ENCODE measurements around the gene CUEDC2. TPM values are rescaled to one million over a fixed set of nuclear protein-coding genes. Genes with fewer than 3 reads are reported as not detected.

The CUEDC2 gene
- total RNA-seq, 1 experiment from 2014 or later: 40.2 TPM

- H3K27me3 Mint-ChIP-seq (ENCODE audit: low read depth): no peaks in the 10 kb centered on the region
- H3K36me3 Mint-ChIP-seq: peaks cover 48% of the 10 kb centered on the region
- no peaks in the 10 kb centered on the region for H3K4me1 Mint-ChIP-seq
- ChIA-PET POLR2A (no interaction called here), CTCF (interaction anchor here (0.6 to 5.1 kb wide), 18 partner anchors 14 to 321 kb away, joined by 3 to 33 read pairs (median 4); partner anchors contain the start of genes C10orf95, CUEDC2 and SUFU)
- no peaks in the 10 kb centered on the region for H3K9me3 Mint-ChIP-seq
- no peak overlapping the region for H3K27ac Mint-ChIP-seq
- TF ChIP-seq SMAD4 (CRISPR knock-in tag; IDR thresholded peaks at IDR 0.05) (no peak), ZNF416 (CRISPR knock-in tag; IDR thresholded peaks at IDR 0.05) (no peak), ERG (CRISPR knock-in tag; IDR thresholded peaks at IDR 0.05) (no peak), FOXP4 (CRISPR knock-in tag; IDR thresholded peaks at IDR 0.05) (no peak), CREB1 (CRISPR knock-in tag; IDR thresholded peaks at IDR 0.05) (no peak), SMAD3 (CRISPR knock-in tag; IDR thresholded peaks at IDR 0.05; ENCODE audit: borderline replicate concordance) (no peak), CTCF (IDR thresholded peaks at IDR 0.05) (no peak), ZNF232 (CRISPR knock-in tag; IDR thresholded peaks at IDR 0.05) (no peak), PREB (CRISPR knock-in tag; IDR thresholded peaks at IDR 0.05; ENCODE audit: borderline replicate concordance) (no peak), FOXP1 (CRISPR knock-in tag; IDR thresholded peaks at IDR 0.05; ENCODE audit: borderline replicate concordance) (no peak), RORB (CRISPR knock-in tag; IDR thresholded peaks at IDR 0.05) (no peak), E2F1 (CRISPR knock-in tag; IDR thresholded peaks at IDR 0.05) (no peak), PRRX2 (CRISPR knock-in tag; IDR thresholded peaks at IDR 0.05) (no peak), HMGXB4 (CRISPR knock-in tag; IDR thresholded peaks at IDR 0.05) (no peak), ZNF423 (CRISPR knock-in tag; IDR thresholded peaks at IDR 0.05) (no peak), ATF6 (CRISPR knock-in tag; IDR thresholded peaks at IDR 0.05) (no peak), IRF2 (CRISPR knock-in tag; IDR thresholded peaks at IDR 0.05; ENCODE audit: borderline replicate concordance, low read depth) (no peak), STAT6 (CRISPR knock-in tag; conservative IDR thresholded peaks at IDR 0.05; ENCODE audit: low read depth) (no peak)
- no peak for ATAC-seq
- no peak overlapping the region for H3K4me3 Mint-ChIP-seq
- no peak for DNase-seq (ENCODE audit: low spot score)
Observed at GRCh38 chr10:102479651-102480050, 47.3 kb upstream of the CUEDC2 start.

All from WTC11 (cell line).